Measurements from ENCODE around the gene PPP2R3B.

Gene PPP2R3B

DNA sequence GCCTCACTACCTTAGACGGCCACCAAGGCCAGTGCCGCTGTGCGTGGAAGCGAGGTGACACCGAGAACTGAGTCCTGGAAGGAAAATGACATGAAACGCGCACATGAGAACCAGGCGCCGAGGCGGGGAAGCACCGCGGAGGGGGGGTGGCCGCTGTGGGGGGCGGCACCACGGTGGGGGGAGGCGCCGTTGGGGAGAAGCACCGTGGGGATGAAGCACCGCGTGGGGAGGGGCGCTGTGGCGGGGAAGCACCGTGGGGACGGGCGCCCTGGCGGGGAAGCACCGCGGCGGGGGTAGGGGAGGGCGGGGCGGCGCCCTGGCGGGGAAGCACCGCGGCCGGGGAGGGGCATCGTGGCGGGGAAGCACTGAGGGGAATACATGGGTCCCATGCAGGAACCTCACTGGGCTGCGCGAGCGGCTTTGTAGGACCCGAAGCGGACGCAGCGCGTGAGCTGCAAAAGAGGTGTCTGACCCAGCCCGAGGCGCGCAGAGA, 28.0 kb downstream of the PPP2R3B start:
- Histone ChIP-seq H3K4me2 (ENCODE audit: low read length) (no peak overlapping the region), H3K9me3 (ENCODE audit: control insufficient read depth, insufficient read depth, low read length) (peaks cover 9% of the 10 kb centered on the region; the same call in 1 of the 2 replicates), H3K4me1 (ENCODE audit: control insufficient read depth, low read length) (no peaks in the 10 kb centered on the region), H4K20me1 (ENCODE audit: control insufficient read depth, insufficient read depth, low read depth, low read length) (peaks cover 3% of the 10 kb centered on the region; the same call in 1 of the 2 replicates), H3K36me3 (ENCODE audit: control insufficient read depth, low read length) (peaks cover 97% of the 10 kb centered on the region), H3F3A (ENCODE audit: control insufficient read depth, insufficient read depth) (0 out of 2 replicates have a peak, but pooled peaks cover 2% of the 10 kb centered on the region), H3K79me2 (ENCODE audit: control insufficient read depth, low read length) (peaks cover 100% of the 10 kb centered on the region), H3K9me2 (replicated peaks; ENCODE audit: control insufficient read depth, low read length) (no peaks in the 10 kb centered on the region), H3K27ac (ENCODE audit: low read depth, low read length) (no peak overlapping the region), H3K27me3 (ENCODE audit: control insufficient read depth, low read length) (no peaks in the 10 kb centered on the region), H3K4me3 (ENCODE audit: low read length) (no peak overlapping the region)
- no peak for TF ChIP-seq EZH2phosphoT487 (IDR thresholded peaks at IDR 0.05; ENCODE audit: borderline replicate concordance, low read length)
- TF ChIP-seq, protein P1, sequence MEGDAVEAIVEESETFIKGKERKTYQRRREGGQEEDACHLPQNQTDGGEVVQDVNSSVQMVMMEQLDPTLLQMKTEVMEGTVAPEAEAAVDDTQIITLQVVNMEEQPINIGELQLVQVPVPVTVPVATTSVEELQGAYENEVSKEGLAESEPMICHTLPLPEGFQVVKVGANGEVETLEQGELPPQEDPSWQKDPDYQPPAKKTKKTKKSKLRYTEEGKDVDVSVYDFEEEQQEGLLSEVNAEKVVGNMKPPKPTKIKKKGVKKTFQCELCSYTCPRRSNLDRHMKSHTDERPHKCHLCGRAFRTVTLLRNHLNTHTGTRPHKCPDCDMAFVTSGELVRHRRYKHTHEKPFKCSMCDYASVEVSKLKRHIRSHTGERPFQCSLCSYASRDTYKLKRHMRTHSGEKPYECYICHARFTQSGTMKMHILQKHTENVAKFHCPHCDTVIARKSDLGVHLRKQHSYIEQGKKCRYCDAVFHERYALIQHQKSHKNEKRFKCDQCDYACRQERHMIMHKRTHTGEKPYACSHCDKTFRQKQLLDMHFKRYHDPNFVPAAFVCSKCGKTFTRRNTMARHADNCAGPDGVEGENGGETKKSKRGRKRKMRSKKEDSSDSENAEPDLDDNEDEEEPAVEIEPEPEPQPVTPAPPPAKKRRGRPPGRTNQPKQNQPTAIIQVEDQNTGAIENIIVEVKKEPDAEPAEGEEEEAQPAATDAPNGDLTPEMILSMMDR (IDR thresholded peaks at IDR 0.05; ENCODE audit: low read depth, low read length, poor library complexity, severe bottlenecking) = no peak

DNA sequence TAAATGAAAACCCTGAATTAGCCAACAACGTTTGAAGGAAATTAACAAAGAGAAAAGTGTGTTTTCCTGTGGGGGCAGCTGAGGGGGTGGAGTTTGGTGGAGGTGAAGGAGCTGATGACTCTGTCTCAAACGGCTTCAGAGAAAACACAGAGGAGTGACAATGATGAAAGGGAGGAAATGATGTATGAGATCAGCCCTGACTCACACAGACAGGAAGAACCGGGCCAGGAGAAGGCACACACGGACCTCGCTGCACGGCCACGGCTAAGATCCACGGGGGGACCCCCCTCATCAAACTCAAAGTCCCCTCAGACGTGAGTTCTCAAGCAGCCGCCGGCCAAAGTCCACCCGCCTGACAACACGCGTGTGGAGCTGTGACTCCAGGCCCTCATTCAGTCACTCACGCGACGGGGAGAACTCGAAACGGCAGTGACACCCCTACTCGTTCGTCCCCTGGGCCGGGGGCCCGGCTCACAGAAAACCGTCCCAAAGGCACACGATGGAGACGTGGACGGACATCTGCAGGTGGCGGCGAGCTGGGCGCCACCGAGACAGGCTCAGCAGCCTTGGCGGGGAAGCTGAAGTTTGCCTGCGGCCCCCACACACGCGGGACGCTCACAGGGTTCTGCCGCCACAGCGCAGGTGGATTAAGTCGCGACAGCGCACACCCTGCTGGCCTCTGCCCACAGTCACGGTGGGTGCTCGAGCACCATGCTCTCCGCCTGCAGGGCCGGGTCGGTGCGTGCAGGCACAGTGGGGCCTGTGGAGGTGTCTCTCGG, 28.8 kb downstream of the PPP2R3B start:
- H3K4me3 ChIP-seq (ENCODE audit: low read length) = no peak overlapping the region
- peaks cover 100% of the 10 kb centered on the region for H3K79me2 ChIP-seq (ENCODE audit: control insufficient read depth, low read length)
- no peaks in the 10 kb centered on the region for H3K27me3 ChIP-seq (ENCODE audit: control insufficient read depth, low read length)
- peaks cover 97% of the 10 kb centered on the region for H3K36me3 ChIP-seq (ENCODE audit: control insufficient read depth, low read length)
- no peaks in the 10 kb centered on the region for H3K9me2 ChIP-seq (replicated peaks; ENCODE audit: control insufficient read depth, low read length)
- peaks cover 9% of the 10 kb centered on the region; the same call in 1 of the 2 replicates for H3K9me3 ChIP-seq (ENCODE audit: control insufficient read depth, insufficient read depth, low read length)
- no peak overlapping the region for H3K27ac ChIP-seq (ENCODE audit: low read depth, low read length)
- H3K4me2 ChIP-seq (ENCODE audit: low read length) = no peak overlapping the region
- H3F3A ChIP-seq (ENCODE audit: control insufficient read depth, insufficient read depth) = 0 out of 2 replicates have a peak, but pooled peaks cover 2% of the 10 kb centered on the region
- no peak for TF ChIP-seq EZH2phosphoT487 (IDR thresholded peaks at IDR 0.05; ENCODE audit: borderline replicate concordance, low read length)
- TF ChIP-seq, protein P1 (IDR thresholded peaks at IDR 0.05; ENCODE audit: low read depth, low read length, poor library complexity, severe bottlenecking) = no peak
- H3K4me1 ChIP-seq (ENCODE audit: control insufficient read depth, low read length) = no peaks in the 10 kb centered on the region
- peaks cover 3% of the 10 kb centered on the region; the same call in 1 of the 2 replicates for H4K20me1 ChIP-seq (ENCODE audit: control insufficient read depth, insufficient read depth, low read depth, low read length)

DNA sequence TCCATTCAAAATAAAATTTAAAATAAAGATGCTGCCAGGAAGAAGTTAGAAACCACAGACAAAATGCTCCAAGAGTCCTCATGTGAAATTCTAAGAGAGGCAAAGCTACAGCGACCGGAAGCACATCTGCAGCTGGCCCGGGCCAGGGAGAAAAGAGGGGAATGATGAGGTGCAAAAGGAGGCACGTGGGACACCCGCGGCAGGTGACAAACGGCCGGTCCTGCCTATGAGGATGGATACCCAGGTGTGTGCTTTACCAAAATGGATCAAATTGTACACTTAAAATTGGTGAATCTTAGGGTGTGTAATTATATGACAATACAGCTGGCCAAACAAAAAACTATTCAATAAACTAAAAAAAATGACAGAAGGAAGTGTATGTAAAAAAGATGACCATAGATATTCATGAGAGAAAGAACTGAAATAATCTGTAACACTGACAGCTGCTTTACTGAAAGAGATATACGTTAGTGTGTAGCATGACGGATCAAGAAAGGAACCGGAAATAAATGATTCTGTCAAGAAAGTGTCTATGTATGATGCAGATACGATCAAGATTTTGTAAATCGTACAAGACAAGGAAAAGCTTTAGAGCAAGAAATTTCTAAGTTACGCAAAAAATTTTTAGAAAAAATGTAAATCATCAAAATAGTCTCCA, 29.5 kb downstream of the PPP2R3B start:
- Histone ChIP-seq H4K20me1 (ENCODE audit: control insufficient read depth, insufficient read depth, low read depth, low read length) (peaks cover 3% of the 10 kb centered on the region; the same call in 1 of the 2 replicates), H3K27me3 (ENCODE audit: control insufficient read depth, low read length) (no peaks in the 10 kb centered on the region), H3K27ac (ENCODE audit: low read depth, low read length) (no peak overlapping the region), H3F3A (ENCODE audit: control insufficient read depth, insufficient read depth) (0 out of 2 replicates have a peak, but pooled peaks cover 2% of the 10 kb centered on the region), H3K79me2 (ENCODE audit: control insufficient read depth, low read length) (peaks cover 100% of the 10 kb centered on the region), H3K4me3 (ENCODE audit: low read length) (no peak overlapping the region), H3K9me3 (ENCODE audit: control insufficient read depth, insufficient read depth, low read length) (peaks cover 9% of the 10 kb centered on the region; the same call in 1 of the 2 replicates), H3K9me2 (replicated peaks; ENCODE audit: control insufficient read depth, low read length) (no peaks in the 10 kb centered on the region), H3K4me2 (ENCODE audit: low read length) (no peak overlapping the region), H3K4me1 (ENCODE audit: control insufficient read depth, low read length) (no peaks in the 10 kb centered on the region), H3K36me3 (ENCODE audit: control insufficient read depth, low read length) (peaks cover 97% of the 10 kb centered on the region)
- TF ChIP-seq, protein P1 (IDR thresholded peaks at IDR 0.05; ENCODE audit: low read depth, low read length, poor library complexity, severe bottlenecking) = no peak
- TF ChIP-seq EZH2phosphoT487 (IDR thresholded peaks at IDR 0.05; ENCODE audit: borderline replicate concordance, low read length) = no peak

All from DOHH2 (cell line).